Adrenal gland (tissue), 12 donors: ENCODE results near the gene NIF3L1. TPM values are rescaled to one million over a fixed set of nuclear protein-coding genes. Genes with fewer than 3 reads are reported as not detected.

Source experiments
- DNase-seq, 7 donors: peaks; one replicate each; pipeline ENCODE4 v3.0.0-alpha.2; 2019 to 2020
- H3K27ac ChIP-seq, 5 donors: fragments of 200-600 bp; sonication (generic) in 4 of 5; 1 replicate in 3 of 5; 2 replicates in 2 of 5; pipeline versions ENCODE4 v1.5.1 to v1.8.0; 2016 to 2020; ENCODE audit warnings: mild to moderate bottlenecking in 1 of 5
- H3K27me3 ChIP-seq: fragments of 200-600 bp; 2 replicates; pipeline ENCODE4 v1.8.0; 2021
- H3K36me3 ChIP-seq, 2 donors: fragments of 200-600 bp; replicated peaks in 1 of 2; 1 replicate in 1 of 2; 2 replicates in 1 of 2; pipeline versions ENCODE4 v1.5.1 to v1.8.0; 2018 to 2022
- H3K4me1 ChIP-seq, 2 donors: fragments of 200-600 bp; replicated peaks in 1 of 2; 1 replicate in 1 of 2; 2 replicates in 1 of 2; pipeline versions ENCODE4 v1.5.1 to v1.8.0; 2018 to 2021
- H3K4me3 ChIP-seq, 4 donors: fragments of 200-600 bp; sonication (generic) in 3 of 4; one replicate each; pipeline ENCODE4 v1.5.1; 2016 to 2018
- H3K9me3 ChIP-seq, 3 donors: fragments of 200-600 bp; sonication (generic) in 1 of 3; replicated peaks in 1 of 3; 1 replicate in 2 of 3; 2 replicates in 1 of 3; pipeline versions ENCODE4 v1.5.1 to v1.8.0; 2016 to 2021
- CTCF ChIP-seq, 6 experiments: fragments of 450-650 bp in 4 of 6; fragments of 200-600 bp in 2 of 6; sonication (generic) in 1 of 6; IDR thresholded peaks; 1 replicate in 5 of 6; 2 replicates in 1 of 6; pipeline versions ENCODE4 v1.5.1 to v1.8.0; 2016 to 2021; ENCODE audit warnings: antibody characterized with exemption in 6 of 6, mild to moderate bottlenecking in 2 of 6, moderate library complexity in 1 of 6
- POLR2A ChIP-seq, 2 donors: fragments of 450-650 bp; IDR thresholded peaks; one replicate each; pipeline ENCODE4 v1.6.1; 2017; ENCODE audit warnings: antibody characterized with exemption in 2 of 2, mild to moderate bottlenecking in 2 of 2, moderate library complexity in 1 of 2
- WGBS, 4 donors: extraction: QIAGEN DNeasy Blood & Tissue Kit in 2 of 4; methylation state at CpG; one replicate each; pipeline versions ENCODE4 v1.1.5 to v1.1.7; 2013 to 2017; 5-methylcytosine and 5-hydroxymethylcytosine counted together
- intact Hi-C, 2 donors: fragments of 100-400 bp; cut with DNase I; formaldehyde crosslinking; loops; one replicate each; pipeline versions ENCODE4 v1.14.1 to v1.15.0; 2022 to 2023
- polyA plus RNA-seq, 3 donors: library from polyadenylated mRNA; stranded (reverse); fragments of 200-250 nt in 2 of 3; fragments of 350-450 nt in 1 of 3; fragmentation: Illumina TruSeq in 1 of 3; extraction: RNeasy Lipid Tissue Mini Kit (QIAGEN cat#74804) in 1 of 3; gene quantifications; one replicate each; pipeline ENCODE4 v1.2.3, GENCODE V29; 2013 to 2014
- total RNA-seq, 9 donors: library from RNA; depleted of rRNA in 4 of 9; stranded (reverse); fragments of >200 nt in 4 of 9; fragments of 120-200 nt in 1 of 9; fragmentation: NEBNext Ultra II Directional in 1 of 9; extraction: Animal tissue kit (Norgen Biotek cat#: 25700) in 1 of 9; gene quantifications; one replicate each; pipeline versions ENCODE4 v1.1.0 to v1.2.4, GENCODE V29; 2013 to 2023
- donor health status: healthy with polysubstance abuse.
- donor health status: Bipolar disorder and iron deficiency.
- donor health status: DM: yes; HTN: yes; CAD: no.
- donor health status: DM: no; HTN: no; CAD: no.
- donor health status: DM: no; HTN: no; CAD: no.
- donor health status: DM: yes; HTN: yes; CAD: no.

NIF3L1 gene
- total and polyA plus RNA-seq, 12 donors, result 10.1 to 60.1 (median 24.7) TPM

GRCh38 chr2:200845194-200845593 lies 44.0 kb upstream of the NIF3L1 start:
- WGBS, 4 donors, result 87 to 100% (median 92%) methylated on average over 2 to 5 of the region's 5 CpGs
- Histone ChIP-seq H3K27ac (no peak overlapping the region), H3K9me3 (no peaks in the 10 kb centered on the region), H3K27me3 (no peaks in the 10 kb centered on the region), H3K36me3 (no peaks in the 10 kb centered on the region), H3K4me3 (no peak overlapping the region), H3K4me1 (no peaks in the 10 kb centered on the region)
- no peak for TF ChIP-seq POLR2A (IDR thresholded peaks at IDR 0.05)
- TF ChIP-seq CTCF (IDR thresholded peaks at IDR 0.05), result no peak
- DNase-seq, result no peak
- intact Hi-C loops, result no loop called here

- WGBS, 4 donors, result 87 to 91% (median 90%) methylated on average over 10 of the region's 10 CpGs
Measured at GRCh38 chr2:200845669-200846325, 43.4 kb upstream of the NIF3L1 start.

DNA sequence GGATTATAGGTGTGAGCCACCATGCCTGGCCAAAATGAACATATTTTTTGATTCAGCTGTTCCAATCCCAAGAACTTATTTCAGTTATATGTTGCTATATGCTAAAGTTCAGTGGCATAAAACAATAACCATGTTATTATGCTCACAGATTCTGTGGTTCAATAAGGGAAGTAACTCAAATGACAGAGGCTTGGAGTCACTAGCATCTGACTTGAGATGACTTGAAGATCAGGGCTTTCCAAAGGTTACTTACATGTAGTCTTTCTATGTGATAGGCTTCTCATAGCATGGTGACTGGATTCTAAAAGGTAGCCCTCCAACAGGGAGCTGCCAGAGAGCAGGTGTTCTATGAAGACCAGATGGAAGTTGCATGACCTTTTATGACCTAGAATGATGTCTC lies 41.9 kb upstream of the NIF3L1 start:
- no peak for DNase-seq
- Histone ChIP-seq H3K36me3 (peaks cover 0 to 17% of the 10 kb centered on the region in 2 donors), H3K27ac (no peak overlapping the region), H3K4me1 (no peaks in the 10 kb centered on the region), H3K27me3 (no peaks in the 10 kb centered on the region), H3K4me3 (no peak overlapping the region), H3K9me3 (no peaks in the 10 kb centered on the region)
- no peak for TF ChIP-seq POLR2A (IDR thresholded peaks at IDR 0.05)
- no peak for TF ChIP-seq CTCF (IDR thresholded peaks at IDR 0.05)
- intact Hi-C loops, result no loop called here

More at GRCh38 chr2:200845669-200846325, 43.4 kb upstream of the NIF3L1 start:
- Histone ChIP-seq H3K4me3 (no peak overlapping the region), H3K27ac (no peak overlapping the region), H3K36me3 (peaks cover 0 to 2% of the 10 kb centered on the region in 2 donors), H3K9me3 (no peaks in the 10 kb centered on the region), H3K4me1 (no peaks in the 10 kb centered on the region), H3K27me3 (no peaks in the 10 kb centered on the region)
- TF ChIP-seq POLR2A (IDR thresholded peaks at IDR 0.05) (no peak), CTCF (IDR thresholded peaks at IDR 0.05) (no peak)
- intact Hi-C loops, result no loop called here
- no peak for DNase-seq

DNA sequence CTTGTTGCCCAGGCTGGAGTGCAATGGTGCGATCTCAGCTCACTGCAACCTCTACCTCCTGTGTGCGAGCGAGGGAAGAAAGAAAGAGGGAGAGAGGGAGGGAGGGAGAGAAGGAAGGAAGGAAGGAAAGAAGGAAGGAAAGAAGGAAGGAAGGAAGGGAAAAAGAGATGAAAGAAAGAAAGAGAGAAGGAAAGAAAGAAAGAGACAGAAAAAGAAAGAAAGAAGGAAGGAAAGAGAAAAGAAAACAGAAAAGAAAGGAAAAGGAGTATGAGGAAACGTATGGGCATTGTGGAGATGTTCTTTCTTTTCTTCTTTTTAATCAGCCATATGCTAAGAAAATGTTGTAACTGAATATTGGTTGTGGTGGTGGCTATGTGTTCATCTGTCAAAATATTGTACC lies 41.2 kb upstream of the NIF3L1 start:
- 73 to 95% (median 87%) methylated on average over 4 of the region's 4 CpGs for WGBS, 4 donors
- Histone ChIP-seq H3K9me3 (no peaks in the 10 kb centered on the region), H3K27me3 (no peaks in the 10 kb centered on the region), H3K27ac (no peak overlapping the region), H3K36me3 (peaks cover 0 to 24% of the 10 kb centered on the region in 2 donors), H3K4me3 (no peak overlapping the region), H3K4me1 (peaks cover 0 to under 1% of the 10 kb centered on the region in 2 donors)
- TF ChIP-seq CTCF (IDR thresholded peaks at IDR 0.05), result no peak
- TF ChIP-seq POLR2A (IDR thresholded peaks at IDR 0.05), result no peak
- no peak for DNase-seq
- intact Hi-C loops, result no loop called here
